ENCODE measurements around the gene PPP1R7. TPM values are rescaled to one million over a fixed set of nuclear protein-coding genes. Genes with fewer than 3 reads are reported as not detected.

Gene PPP1R7
- total RNA-seq, 6 donors from 2014 or later: 38.8 to 76.1 (median 57.7) TPM

GRCh38 chr2:241214209-241214608 is 63.9 kb downstream of the PPP1R7 start:
- H3K4me1 ChIP-seq: peaks cover 4 to 13% (median 10%) of the 10 kb centered on the region in 4 donors
- H3K27ac ChIP-seq: no peak overlapping the region
- no peak for DNase-seq
- no peak for ATAC-seq (ENCODE audit: low FRiP score in 2 of 2)
- H3K36me3 ChIP-seq: no peaks in the 10 kb centered on the region
- no peak overlapping the region for H3K4me3 ChIP-seq
- H3K9me3 ChIP-seq: no peaks in the 10 kb centered on the region
- TF ChIP-seq EP300 (IDR thresholded peaks at IDR 0.05) (no peak), POLR2A (IDR thresholded peaks at IDR 0.05) (no peak), POLR2AphosphoS5 (IDR thresholded peaks at IDR 0.05) (no peak)
- WGBS, 2 donors: 73 to 74% methylated on average over 10 of the region's 10 CpGs
- H3K27me3 ChIP-seq: no peaks in the 10 kb centered on the region

DNA sequence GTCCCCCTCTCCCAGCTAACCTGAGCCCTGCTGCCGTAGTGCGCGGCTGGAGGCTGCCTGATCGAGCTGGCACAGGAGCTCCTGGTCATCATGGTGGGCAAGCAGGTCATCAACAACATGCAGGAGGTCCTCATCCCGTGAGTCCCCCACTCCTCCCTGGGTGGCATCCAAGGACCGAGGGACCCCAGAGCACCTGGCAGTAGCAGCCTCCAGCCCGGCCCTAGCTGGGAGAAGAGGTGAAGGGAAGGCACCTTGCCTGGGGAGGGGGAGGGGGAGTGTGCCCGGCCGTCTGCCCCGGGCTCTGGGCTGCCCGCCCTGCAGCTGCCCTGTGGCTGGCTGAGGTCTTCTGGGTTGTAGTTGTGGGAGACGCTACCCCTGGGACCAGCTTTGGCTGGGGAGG is 64.5 kb downstream of the PPP1R7 start:
- Histone ChIP-seq H3K27ac (no peak overlapping the region), H3K27me3 (no peaks in the 10 kb centered on the region), H3K9me3 (no peaks in the 10 kb centered on the region), H3K36me3 (no peaks in the 10 kb centered on the region), H3K4me1 (peaks cover 7 to 13% (median 11%) of the 10 kb centered on the region in 4 donors), H3K4me3 (no peak overlapping the region)
- DNase-seq (peak in 1 of 2 donors; percentile 76), ATAC-seq (ENCODE audit: low FRiP score in 2 of 2) (no peak)
- TF ChIP-seq POLR2AphosphoS5 (IDR thresholded peaks at IDR 0.05) (no peak), CTCF (IDR thresholded peaks at IDR 0.05) (no peak), EP300 (IDR thresholded peaks at IDR 0.05) (no peak), POLR2A (IDR thresholded peaks at IDR 0.05) (no peak)
- WGBS, 2 donors: 86 to 88% methylated on average over 4 to 12 of the region's 12 CpGs

DNA sequence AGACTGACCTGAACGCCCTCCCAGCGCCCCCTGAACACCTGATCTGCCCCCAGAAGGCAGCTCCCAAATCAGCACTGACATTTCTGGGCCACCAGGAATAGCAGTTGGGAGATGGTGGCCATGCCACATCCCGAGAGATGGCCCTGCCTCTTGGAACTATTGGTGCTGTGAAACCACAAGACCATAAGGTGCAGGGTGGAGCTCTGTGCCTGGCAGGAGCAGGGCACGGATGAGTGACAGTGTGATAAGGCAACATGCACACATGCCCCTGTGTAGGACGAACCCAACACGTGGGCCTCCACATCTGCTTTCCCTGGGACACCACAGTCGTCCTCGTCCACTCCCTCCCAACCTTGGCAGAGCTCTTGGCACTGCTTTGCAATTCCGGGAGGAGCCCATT is 65.2 kb downstream of the PPP1R7 start:
- Histone ChIP-seq H3K27ac (no peak overlapping the region), H3K27me3 (no peaks in the 10 kb centered on the region), H3K4me1 (peaks cover 7 to 13% (median 11%) of the 10 kb centered on the region in 4 donors), H3K4me3 (no peak overlapping the region), H3K9me3 (no peaks in the 10 kb centered on the region), H3K36me3 (no peaks in the 10 kb centered on the region)
- no peak for TF ChIP-seq POLR2A (IDR thresholded peaks at IDR 0.05)
- TF ChIP-seq EP300 (IDR thresholded peaks at IDR 0.05): no peak
- no peak for TF ChIP-seq POLR2AphosphoS5 (IDR thresholded peaks at IDR 0.05)
- TF ChIP-seq CTCF (IDR thresholded peaks at IDR 0.05): no peak
- ATAC-seq (ENCODE audit: low FRiP score in 2 of 2) (no peak), DNase-seq (no peak)
- 67 to 74% methylated on average over 3 to 8 of the region's 9 CpGs for WGBS, 2 donors

DNA sequence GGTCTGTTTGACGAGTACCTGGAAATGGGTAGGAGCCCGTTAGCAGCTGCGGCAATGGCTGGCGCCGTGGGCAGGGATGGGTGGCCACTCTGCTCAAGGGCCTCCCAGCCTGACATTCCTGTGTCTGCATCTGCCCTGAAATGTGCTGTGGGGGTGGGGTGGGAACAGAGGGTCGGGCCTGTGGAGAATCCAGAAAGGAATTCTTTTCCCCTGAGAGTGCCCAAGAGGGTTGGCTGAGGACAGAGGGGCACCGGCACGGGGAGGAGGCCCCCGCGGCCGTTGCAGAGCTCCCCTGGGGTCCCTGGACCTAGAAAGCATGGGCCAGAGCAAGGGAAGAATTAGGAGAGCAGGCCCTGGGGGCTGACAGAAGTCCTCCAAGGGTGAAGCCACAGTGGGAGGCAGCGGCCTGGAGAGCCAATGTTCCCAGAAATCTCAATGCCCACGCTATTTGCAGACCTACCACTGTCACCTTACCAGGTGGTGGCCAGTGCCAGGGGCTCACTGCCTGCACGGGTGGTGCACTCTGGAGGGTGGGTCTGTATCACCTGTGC is 66.0 kb downstream of the PPP1R7 start:
- H3K27me3 ChIP-seq: no peaks in the 10 kb centered on the region
- TF ChIP-seq POLR2A (IDR thresholded peaks at IDR 0.05): no peak
- no peak for TF ChIP-seq CTCF (IDR thresholded peaks at IDR 0.05)
- TF ChIP-seq EP300 (IDR thresholded peaks at IDR 0.05): no peak
- no peak for TF ChIP-seq POLR2AphosphoS5 (IDR thresholded peaks at IDR 0.05)
- no peaks in the 10 kb centered on the region for H3K9me3 ChIP-seq
- DNase-seq (peak in 1 of 2 donors; percentile 77), ATAC-seq (ENCODE audit: low FRiP score in 2 of 2) (peak in 1 of 2 donors; percentile 12)
- H3K4me3 ChIP-seq: no peak overlapping the region
- 58 to 77% methylated on average over 13 of the region's 14 CpGs for WGBS, 2 donors
- H3K4me1 ChIP-seq: peaks cover 7 to 13% (median 11%) of the 10 kb centered on the region in 4 donors
- no peaks in the 10 kb centered on the region for H3K36me3 ChIP-seq
- H3K27ac ChIP-seq: no peak overlapping the region

DNA sequence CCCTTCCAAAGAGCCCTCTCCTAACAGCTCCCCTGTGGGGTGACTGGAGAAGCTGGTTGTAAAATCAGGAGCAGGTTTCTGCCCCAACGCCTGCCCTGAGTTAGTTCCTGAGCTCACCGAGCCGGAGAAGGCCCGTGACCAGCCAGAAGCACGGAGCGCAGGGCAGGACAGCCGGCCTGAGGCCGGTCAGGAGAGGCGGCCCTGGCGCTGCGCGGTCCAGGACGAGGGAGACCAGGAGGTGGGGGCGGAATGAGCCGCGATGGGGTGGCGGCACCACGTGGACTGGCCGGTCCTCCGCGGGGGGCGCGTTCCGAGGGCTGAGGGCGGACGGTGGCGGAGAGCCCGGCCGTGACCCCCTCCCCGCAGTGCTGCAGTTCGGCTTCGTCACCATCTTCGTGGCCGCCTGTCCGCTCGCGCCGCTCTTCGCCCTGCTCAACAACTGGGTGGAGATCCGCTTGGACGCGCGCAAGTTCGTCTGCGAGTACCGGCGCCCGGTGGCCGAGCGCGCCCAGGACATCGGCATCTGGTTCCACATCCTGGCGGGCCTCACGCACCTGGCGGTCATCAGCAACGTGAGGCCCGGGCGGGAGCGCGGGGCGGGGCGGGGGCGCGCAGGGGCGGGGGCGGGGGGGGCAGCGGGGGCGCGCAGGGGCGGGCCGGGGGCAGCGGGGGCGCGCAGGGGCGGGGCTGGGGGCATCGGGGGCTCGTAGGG is 67.2 kb downstream of the PPP1R7 start:
- peak; percentile 70 to 93 for DNase-seq
- WGBS, 2 donors: 5% methylated on average over 6 of the region's 77 CpGs; no CpG with 5 or more reads in 1 of the 2 donors
- Histone ChIP-seq H3K4me3 (peak overlapping the region; percentile 47 to 58 (median 52)), H3K9me3 (no peaks in the 10 kb centered on the region), H3K27ac (peak overlapping the region; percentile 77 to 88 (median 82)), H3K27me3 (no peaks in the 10 kb centered on the region), H3K36me3 (no peaks in the 10 kb centered on the region), H3K4me1 (peaks cover 7 to 13% (median 11%) of the 10 kb centered on the region in 4 donors)
- peak; percentile 76 to 85 for ATAC-seq (ENCODE audit: low FRiP score in 2 of 2)
- no peak for TF ChIP-seq EP300 (IDR thresholded peaks at IDR 0.05)
- no peak for TF ChIP-seq POLR2AphosphoS5 (IDR thresholded peaks at IDR 0.05)
- TF ChIP-seq CTCF (IDR thresholded peaks at IDR 0.05): peak in 4 of 6 experiments; percentile 14 to 35 (median 28)
